ENCODE data around the gene IRX4.

Gene IRX4

DNA sequence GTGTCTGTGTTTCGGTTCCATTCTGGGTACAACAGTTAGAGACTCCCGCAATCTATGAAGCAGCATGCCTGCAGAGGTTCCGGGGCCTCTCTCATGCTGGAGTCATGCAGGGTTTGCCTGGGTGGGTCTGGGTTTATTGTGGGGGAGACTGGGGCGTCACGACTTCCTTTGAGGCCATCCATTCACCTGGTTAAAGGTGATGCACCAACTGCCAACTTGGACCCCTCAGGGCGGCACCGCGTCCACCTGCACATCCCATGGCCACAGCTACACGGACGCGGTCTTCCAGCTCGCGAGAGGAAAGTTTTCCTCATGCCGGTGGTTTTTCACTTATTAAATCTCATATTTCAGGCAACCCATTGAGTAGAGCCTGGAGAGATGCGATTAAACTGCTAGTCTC is 30.9 kb upstream of the IRX4 start:
- no peak for DNase-seq

DNA sequence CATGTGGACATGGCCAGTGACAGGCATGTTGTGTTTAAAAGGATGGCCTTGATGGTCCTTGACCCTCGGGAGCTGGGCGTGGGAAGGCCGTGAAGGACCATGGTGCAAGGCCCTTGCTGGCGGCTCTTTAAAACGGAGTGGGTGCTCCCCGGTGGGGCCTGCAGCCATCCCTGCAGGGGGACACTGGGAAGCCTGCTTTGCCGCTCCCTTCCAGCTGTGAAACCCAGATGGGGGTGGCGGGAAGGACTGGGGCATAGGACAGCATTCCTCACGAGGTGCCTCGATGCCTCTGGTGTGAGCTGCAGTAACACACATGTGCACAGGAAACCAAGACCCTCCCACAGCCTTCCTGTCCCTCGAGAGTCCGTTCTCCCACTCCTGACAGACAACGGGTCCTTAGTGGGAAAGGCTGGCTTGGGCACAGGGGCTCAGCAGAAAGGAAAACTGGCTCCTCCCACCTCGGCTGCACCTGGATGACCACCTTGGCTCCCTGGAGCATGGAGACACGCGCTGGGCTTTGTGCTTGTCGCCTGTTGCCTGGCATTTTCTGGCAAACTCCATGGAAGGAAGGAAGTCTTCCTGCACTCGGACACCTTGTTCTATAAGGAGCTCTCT is 30.3 kb upstream of the IRX4 start:
- no peak for DNase-seq

DNA sequence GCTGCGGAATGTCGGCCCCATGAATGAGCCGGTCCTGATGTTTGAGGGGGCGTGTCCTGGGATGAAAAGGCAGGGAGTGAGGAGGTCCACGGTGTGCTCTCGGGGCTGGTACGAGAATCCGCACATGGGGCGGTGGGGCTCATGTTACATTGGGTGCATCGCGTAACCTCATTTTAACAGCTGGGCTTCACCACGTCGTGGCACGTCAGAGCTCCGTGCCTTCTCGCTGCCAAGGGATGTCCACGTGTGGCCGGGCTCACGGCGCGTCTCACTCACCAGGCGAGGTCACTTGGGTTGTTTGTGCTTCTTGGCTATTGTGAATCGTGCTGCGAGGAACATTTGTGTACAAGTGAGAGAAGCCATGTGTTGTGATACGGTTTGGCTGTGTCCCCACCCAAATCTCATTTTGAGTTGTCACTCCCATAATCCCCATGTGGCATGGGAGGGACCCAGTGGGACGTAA is 29.1 kb upstream of the IRX4 start:
- DNase-seq, result no peak

DNA sequence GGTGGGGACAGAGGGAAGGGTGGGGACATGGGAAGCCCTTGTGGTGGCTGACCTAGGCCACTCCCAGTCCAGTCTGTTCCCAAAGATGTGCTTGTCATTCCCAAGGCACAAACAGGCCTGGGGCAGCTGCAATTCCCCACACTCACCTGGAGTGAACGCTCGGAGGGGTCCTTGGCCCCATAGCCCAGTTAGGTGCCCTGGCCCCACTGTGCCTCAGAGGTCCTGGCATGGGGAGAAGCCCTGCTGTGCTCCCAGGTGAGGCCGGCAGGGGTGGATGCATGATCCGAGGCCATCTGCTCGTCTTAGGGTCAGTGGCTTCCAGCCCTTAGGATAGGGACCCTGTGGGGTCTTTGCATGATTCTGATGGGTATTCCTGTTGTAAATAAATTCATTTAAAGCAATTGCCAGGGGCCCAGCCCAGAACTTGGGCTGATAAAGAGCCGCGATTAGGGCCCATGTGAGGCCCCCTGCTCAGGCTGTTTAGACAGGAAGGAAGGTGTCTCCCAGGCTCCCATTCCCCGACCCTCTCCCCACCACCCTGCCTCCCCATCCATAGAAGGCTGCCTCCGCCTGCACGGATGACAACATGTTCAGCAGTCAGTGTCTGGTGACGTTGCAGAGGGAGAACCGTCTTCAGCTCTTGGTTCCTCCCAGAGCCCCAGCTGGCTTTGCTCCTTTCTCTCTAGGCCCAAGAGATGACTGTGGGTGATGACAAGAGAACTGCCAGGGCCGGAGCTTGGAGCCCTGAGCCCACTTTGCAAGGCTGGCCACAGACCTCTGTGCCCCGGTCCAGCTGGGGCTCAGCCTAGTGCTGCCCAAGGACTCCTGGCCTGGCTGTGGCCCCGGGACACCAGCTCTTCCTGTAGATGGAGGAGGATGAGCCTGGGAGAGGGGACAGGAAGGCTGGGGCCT is 28.4 kb upstream of the IRX4 start:
- DNase-seq, result no peak

DNA sequence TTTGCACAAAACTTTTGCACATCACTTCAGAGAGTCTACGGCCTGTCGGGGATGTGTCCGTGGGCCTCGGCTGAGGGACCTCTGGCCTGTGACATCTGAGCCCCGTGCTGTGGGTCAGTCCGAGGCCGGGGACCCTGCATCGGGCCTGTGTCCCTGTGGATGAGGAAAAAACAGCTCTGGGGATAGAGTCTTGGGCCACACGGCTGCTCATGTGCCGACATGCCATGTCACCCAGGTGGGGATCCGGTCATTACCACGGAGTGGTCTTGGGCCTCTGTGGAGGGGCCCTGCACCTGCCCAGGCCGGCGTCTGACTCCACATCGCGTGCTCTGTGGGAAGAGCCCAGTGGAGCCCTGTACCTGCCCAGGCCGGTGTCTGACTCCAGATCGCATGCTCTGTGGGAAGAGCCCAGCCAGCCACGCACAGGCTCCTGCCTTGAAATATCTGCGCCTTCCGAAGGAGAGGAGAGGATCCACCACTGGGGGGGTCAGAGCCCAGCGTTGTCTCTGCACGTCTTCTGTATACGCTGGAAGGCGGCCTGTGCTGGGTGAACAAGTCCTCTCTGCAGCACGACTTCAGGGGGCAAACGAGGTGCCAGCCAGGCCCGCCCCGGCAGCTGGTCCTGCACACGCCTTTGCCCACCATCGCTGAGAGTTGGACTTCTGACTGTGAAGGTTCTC is 27.5 kb upstream of the IRX4 start:
- DNase-seq, result no peak

DNA sequence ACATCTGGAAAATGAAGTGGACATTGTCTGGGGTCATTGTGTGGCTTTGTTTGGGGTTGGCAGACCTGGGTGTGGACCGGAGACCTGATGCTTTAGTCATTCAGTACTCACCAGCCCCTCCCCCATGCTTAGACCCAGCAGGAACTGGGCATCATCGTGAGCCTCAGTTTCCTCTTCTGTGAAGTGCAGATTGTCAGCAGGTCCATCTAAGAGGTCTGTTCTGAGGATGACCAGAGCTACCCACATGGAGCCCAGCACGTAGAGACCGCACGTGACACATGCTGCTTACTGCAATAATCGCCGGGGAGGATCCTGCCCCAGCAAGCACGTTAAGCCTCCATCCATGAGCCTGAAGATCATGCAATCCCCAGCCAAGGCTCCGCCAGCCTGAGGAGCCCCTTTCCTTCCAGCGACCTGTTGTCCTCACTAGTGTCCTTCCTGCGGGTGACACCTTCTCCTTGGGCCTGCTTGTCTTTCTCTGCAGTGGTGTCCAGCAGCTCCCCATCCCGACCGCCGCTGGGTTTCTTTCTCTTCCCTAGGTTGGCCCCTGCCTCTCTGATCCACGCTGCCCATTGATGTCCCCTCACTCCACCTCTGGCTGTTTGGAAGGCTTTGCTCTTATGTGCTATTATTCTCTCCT is 26.7 kb upstream of the IRX4 start:
- DNase-seq, result no peak

DNA sequence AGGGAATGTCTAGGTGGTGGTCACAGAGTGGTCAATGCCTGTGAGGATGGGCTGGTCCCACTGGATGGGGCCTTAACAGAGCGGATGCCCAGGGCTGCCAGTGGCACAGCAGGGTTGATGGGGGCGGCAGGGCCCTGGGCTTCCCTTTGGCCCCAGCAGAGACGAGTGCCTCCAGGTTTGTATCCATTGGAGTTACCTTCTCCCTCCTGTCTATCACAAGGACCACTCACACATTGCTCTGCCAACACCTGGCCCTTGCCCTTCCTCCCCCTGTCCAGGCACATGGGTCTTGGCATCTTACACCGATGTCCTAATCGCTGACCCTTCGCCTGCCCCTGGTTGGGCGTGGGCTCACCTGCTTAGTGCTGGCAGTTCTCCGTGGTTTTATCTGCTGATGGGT is 26.2 kb upstream of the IRX4 start:
- DNase-seq, result no peak

DNA sequence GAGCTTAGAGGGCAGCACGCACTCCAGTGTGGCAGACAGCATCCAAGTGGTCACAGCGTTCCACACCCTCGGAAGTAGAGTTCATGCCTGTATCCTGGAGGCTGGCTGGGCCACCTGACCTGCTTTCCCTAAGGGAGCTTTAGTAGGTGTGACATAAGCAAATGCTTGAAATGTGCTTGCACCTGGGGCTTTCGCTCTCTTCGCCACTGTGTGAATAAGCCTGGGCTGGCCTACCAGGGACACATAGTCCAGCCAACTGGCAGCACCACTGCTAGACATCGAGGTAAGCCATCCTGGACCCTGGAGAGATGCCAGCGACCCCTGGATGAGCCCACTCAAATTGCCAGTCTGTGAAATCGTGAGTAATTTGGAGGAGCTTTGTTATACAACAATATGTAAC is 24.9 kb upstream of the IRX4 start:
- DNase-seq, result no peak

DNA sequence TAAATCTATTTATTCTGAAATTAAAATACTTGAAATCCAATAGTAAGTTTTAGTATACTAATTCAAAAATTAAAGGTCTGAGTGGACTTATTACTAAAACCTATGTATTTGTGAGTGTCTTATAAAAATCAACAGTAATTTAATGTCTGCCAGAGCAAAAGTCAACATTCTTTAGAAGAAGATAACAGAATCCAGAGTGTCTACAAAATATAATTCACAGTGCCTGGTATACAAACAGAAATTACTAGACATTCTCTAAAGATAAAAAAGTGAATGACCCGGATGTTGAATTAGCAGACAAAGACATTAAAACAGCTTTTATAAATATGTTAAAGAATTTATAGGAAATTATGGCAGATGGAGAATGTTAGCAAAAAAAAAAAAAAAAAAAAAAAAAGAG is 22.4 kb upstream of the IRX4 start:
- DNase-seq, result no peak

DNA sequence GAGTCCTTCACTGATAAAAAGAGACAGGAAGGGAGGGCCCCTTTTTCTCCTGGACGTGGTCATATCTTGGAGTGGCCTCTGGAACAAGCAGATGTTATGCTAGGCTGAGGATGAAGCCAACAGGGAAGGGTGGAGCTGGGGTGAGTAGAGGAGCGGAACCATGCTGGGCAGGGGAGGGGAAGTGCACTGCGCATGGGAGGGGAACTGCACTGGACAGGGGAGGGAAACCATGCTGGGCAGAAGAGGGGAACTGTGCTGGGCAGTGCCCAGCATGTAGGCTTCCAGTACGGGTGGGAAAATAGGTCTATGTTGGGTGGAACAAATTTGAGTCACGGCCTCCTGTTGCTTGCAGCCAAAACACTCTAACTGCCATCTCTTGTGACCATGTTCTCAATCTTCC is 19.3 kb upstream of the IRX4 start:
- no peak for DNase-seq

DNA sequence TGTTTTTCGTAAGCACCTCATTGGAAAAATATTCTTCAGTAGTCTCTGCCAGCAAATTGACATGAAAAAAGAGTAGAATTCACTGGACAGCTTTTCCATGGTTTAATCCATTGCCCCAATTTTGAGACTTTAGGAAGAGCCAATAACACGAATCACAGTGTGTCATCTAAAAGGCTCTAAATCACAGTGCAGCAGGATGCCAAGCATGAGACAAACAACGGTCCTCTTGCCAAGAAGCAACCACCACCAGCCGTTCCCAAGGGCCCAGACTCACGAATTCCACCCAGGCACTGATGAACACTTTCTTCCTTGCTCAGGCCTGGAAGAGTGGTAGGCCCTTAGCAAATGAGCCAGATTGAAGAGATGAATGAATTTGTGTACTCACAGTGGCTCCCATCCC is 18.3 kb upstream of the IRX4 start:
- DNase-seq, result peak; percentile 14

DNA sequence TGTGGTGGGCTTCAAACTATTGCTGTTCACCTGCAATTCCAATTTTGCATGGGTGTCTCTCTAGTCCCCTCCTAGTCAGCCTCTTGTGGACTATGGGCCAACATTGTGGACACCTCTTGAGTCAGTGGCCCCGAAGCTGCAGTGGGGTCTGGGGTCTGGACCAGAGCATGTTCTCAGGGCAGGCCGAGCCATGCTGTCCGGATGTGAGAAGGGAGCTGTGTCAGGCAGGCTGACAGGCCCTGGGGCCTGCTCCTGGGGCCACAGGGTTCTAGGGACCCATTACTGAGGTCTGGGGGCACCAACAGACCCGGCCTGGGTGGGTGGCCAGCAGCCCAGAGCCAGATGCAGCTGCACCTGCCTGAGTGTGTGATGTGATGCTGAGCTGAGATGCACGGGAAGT is 16.5 kb upstream of the IRX4 start:
- peak; percentile 16 for DNase-seq

DNA sequence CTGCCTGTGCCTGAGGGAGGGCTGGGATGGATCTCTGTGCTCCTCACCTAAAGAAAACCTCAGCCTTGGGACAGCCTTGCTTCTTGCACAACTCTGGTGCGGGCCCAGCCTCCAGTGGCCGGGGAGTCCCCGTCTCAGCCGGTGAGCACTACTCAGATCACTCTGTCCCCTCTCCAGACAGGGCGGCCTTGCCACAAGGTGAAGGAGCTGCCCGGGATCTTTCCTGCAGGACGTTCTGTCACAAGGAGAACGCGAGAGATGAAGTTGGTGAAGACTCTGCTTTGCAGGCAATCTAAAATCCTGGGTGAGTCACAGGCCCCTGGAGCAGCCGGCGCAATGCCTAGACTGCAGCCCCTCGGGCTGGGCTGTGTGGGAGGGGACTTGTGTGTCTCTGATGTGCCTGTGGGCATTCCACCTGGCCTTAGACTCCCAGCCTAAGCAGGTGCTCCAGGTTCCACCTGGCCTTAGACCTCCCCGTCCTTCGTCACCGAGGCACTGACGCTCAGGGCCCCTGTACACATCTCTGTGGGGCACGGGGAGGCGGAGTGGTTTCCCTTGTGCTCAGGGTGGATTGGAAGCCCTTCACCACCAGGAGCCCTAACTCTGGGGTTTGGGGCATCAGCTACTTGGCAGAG is 15.2 kb upstream of the IRX4 start:
- DNase-seq, result no peak

DNA sequence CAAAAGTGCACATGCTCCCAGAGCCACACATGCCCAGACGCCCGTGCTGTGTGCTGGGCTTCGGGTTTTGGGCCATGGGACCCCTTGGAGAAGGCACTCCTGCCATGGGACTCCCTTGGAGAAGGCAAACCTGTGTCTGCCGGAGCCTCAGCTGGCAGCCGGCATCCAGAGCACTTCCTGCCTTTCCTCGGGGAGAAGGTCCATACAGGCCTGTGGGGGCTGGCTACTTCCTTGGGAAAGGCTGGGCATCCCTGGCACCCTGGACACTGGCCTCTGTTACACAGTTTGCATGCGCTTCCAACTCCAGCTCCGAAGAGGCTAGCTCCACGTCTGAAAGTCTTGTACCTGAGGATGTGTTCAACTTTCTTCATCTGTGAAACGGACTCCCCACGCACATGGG is 14.7 kb upstream of the IRX4 start:
- no peak for DNase-seq

DNA sequence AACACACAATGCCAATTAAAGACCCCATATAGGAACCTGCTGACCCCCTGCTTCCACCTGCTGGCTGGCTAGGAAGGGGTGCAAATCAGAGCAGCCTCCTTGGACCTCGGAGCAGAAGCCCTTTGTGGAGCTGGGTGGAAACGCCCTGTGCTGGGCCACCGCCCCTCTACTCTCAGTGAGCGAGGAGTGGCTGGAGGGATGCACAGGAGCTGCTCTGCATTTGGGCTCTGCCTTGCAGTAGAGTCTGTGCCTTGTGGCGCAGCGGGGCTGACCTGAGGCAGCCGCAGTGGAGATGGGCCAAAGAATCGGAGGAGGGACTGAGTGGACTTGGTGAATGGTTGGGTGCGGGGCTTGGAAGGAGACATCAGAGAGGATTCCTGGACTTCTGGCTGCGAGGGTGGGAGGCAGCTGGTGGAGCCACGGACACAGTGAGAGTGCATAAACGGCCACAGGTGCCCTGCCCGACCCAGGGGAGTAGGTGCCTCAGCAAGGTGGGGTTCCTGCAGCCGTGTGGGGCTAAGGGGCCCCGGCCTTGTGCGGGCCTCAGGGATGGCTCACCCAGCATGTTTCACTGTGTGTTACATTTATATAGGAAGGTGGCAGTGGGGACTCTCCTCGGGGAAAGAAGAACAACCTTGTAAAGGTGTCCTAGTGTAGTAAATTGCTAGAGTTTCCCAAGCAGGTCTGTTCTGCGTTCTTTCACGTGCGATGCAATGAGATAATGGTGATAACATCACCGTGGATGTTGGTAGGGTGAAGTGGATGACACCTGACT is 14.1 kb upstream of the IRX4 start:
- no peak for DNase-seq

DNA sequence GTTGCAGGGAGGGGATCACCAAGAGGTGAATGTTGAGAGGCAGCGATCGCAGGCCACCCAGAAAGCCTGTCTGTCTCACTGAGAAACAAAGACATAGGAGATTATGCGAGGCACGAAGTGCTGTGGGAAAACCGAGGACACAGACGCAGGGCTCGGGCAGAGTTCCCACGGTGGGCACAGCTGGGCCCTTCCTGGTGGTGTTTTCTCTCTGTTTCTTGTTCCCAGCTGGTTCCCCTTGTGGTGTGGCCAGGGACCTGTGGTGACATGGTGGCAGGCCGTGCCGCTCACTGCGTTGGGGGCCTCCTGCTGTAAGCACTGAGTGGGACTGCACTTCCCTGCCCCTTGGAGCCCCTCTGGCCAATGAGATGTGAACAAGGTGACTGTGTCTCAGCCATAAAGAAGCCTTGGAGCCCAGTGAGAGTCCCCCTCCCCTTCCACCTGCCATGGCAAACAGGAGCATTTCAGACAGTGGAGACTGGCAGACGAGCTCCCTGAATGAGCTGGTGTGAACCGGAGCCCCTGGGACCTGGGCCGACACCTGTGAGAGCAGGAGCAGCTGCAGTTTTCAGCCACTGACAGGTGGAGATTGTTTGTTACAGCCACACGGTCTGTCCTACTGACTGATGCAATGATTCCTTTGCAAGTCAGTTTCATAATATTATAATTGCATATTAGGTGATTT is 13.2 kb upstream of the IRX4 start:
- DNase-seq, result no peak

DNA sequence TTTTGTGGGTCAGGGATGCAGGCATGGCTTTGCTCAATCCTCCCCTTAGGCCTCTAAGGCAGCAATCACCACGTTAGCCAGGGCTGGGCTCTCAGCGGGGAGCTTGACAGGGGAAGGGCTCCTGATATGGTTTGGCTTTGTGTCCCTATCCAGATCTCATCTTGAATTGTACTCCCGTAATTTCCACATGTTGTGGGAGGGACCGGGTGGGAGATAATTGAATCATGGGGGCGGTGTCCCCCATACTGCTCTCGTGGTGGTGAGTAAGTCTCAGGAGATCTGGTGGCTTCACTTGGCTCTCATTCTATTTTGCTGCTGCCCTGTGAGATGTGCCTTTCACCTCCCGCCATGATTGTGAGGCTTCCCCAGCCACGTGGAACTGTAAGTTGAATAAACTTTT is 11.5 kb upstream of the IRX4 start:
- no peak for DNase-seq

DNA sequence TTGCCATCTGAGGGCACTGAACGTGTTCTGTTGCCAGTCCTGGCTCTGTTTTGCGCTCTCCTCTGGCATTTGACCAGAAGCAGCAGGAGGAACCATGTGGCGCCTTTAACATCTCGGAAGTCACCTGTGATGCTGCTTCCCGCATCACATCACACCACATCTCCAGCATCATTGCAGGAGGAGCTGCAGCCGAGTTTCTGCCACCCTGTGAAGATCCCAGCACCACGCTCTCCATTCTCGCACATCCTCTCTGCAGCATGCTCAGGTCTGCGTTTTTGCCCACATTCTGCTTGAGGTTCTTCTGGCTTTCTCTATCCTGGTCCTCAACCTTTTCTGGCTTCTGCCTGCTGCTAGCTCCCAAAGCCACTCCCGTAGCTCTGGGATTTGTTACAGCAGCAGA is 11.0 kb upstream of the IRX4 start:
- DNase-seq, result no peak

DNA sequence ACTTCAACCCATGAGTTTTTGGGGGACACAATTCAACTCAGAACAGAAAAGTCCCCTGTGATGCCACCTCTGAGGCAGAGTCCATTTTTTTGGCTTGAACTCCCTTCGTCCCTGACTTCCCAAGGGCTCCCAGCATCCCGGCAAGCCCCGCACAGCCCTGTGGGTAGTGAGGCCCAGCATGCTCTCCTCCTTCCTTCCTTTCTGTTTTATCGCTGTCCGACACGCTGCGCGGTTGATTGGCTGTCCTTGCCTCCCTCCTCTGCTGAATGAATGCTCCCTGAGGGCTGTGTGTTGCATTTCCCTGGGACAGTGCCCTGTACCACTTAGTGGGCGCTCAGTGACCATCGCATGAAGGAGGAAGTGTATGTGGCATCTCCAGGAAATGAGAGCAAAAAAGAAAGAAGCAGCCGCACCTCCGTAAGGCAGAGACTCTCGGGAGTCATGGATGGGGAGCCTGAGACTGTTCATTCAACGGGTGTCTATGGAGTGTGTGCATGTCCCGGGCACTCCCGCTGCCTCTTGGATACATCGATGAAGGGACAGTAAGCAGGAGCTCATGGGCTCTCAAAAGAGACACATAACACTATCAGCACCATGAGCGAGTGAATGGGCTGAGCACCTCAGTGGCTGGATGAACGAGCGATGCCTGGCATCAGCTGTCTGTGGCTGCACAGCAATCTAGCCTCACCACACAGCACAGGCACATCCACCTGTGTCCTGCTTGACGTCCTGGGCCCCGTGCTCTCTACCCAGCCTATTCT is 10.1 kb upstream of the IRX4 start:
- DNase-seq, result no peak

DNA sequence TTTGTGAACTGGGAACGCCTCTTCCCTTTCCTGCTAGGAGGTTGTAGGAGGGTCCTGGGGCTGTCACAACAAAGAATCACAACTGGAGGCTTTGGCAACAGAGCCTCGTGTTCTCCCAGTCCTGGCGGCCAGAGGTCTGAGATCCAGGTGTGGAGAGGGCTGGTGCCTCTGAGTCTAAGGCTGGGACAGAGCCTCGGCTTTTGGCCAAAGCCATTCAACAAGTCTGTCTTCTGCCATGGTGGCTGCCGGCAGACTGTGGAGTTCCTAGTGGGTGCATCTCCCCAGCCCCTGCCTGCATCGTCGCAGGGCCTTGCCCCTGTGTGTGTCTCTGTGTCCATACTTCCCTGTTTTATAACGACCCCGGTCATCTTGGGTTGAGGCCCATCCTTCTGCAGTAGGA is 9.5 kb upstream of the IRX4 start:
- DNase-seq, result no peak

DNA sequence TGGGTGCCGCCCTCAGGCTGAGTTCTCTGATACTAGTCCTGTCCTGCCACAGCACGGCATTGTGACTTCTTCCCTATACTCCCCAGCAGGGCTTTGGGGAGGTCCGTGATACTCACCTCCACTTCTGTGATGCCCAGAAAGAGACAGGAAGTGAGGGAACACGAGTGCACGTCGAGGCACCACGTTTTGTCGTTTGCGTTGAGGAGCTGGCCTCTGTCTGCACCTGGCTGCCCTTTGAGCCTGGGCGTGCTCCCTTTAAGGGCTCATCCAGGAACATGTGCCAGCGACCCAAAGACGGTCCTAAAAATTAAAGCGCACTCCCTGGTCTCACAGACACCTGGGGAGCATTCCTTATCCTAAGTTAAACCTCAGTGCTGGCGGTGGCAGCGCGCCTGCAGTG is 8.7 kb upstream of the IRX4 start:
- no peak for DNase-seq

Measured in activated CD4-positive, CD25-positive, alpha-beta regulatory T cell treated with anti-CD3 and anti-CD28 coated beads, Interleukin-2, amount 50 U/mL, for 72 hours (primary cell).